ENCODE results near the gene MAP4K2.

- TF ChIP-seq, protein P1, sequence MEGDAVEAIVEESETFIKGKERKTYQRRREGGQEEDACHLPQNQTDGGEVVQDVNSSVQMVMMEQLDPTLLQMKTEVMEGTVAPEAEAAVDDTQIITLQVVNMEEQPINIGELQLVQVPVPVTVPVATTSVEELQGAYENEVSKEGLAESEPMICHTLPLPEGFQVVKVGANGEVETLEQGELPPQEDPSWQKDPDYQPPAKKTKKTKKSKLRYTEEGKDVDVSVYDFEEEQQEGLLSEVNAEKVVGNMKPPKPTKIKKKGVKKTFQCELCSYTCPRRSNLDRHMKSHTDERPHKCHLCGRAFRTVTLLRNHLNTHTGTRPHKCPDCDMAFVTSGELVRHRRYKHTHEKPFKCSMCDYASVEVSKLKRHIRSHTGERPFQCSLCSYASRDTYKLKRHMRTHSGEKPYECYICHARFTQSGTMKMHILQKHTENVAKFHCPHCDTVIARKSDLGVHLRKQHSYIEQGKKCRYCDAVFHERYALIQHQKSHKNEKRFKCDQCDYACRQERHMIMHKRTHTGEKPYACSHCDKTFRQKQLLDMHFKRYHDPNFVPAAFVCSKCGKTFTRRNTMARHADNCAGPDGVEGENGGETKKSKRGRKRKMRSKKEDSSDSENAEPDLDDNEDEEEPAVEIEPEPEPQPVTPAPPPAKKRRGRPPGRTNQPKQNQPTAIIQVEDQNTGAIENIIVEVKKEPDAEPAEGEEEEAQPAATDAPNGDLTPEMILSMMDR (IDR thresholded peaks at IDR 0.05) = no peak
- TF ChIP-seq POLR2A (IDR thresholded peaks at IDR 0.05) = no peak
Measured at GRCh38 chr11:64804346-64805210, 1.6 kb upstream of the MAP4K2 start.
